Ovary (tissue), 9 donors: ENCODE data around the gene SMAD3. TPM values are rescaled to one million over a fixed set of nuclear protein-coding genes. Genes with fewer than 3 reads are reported as not detected.
A peak's percentile ranks its signal among the peaks of the same experiment; 100 is the strongest.

Experiments
- DNase-seq, 5 donors: peaks; one replicate each; pipeline ENCODE4 v3.0.0-alpha.2; 2019 to 2020
- H3K27ac ChIP-seq, 2 donors: fragments of 200-600 bp; one replicate each; pipeline versions ENCODE4 v1.5.1 to v1.8.0; 2019 to 2022
- H3K27me3 ChIP-seq: fragments of 200-600 bp; one replicate; pipeline ENCODE4 v1.8.0; 2022
- H3K36me3 ChIP-seq: fragments of 200-600 bp; sonication (generic); one replicate; pipeline ENCODE4 v1.5.1; 2019
- H3K4me1 ChIP-seq: one replicate; pipeline ENCODE4 v1.8.1; 2013; ENCODE audit warnings: mild to moderate bottlenecking, moderate library complexity; ENCODE audit not compliant: insufficient read depth
- H3K4me3 ChIP-seq: fragments of 200-600 bp; sonication (generic); one replicate; pipeline ENCODE4 v1.5.1; 2017
- H3K9me3 ChIP-seq, 2 donors: fragments of 200-600 bp in 1 of 2; sonication (generic) in 1 of 2; one replicate each; pipeline versions ENCODE4 v1.5.1 to v1.8.1; 2013 to 2019; ENCODE audit warnings: mild to moderate bottlenecking in 1 of 2, moderate library complexity in 1 of 2
- CTCF ChIP-seq, 3 donors: fragments of 450-650 bp in 2 of 3; fragments of 200-600 bp in 1 of 3; IDR thresholded peaks; one replicate each; pipeline versions ENCODE4 v1.5.1 to v1.8.0; 2016 to 2022; ENCODE audit warnings: antibody characterized with exemption in 3 of 3, mild to moderate bottlenecking in 1 of 3
- EP300 ChIP-seq: sonication (generic); formaldehyde crosslinking; IDR thresholded peaks from one replicate; pipeline ENCODE4 v1.6.1; 2017; ENCODE audit warnings: antibody characterized with exemption
- POLR2A ChIP-seq: fragments of 450-650 bp; IDR thresholded peaks from one replicate; pipeline ENCODE4 v1.6.1; 2017; ENCODE audit warnings: antibody characterized with exemption, mild to moderate bottlenecking, moderate library complexity
- WGBS, 3 donors: extraction: QIAGEN DNeasy Blood & Tissue Kit in 1 of 3; methylation state at CpG; one replicate each; pipeline versions ENCODE4 v1.1.5 to v1.1.7; 2013 to 2017; 5-methylcytosine and 5-hydroxymethylcytosine counted together
- intact Hi-C, 4 donors: fragments of 100-400 bp; cut with DNase I; formaldehyde crosslinking; loops; one replicate each; pipeline versions ENCODE4 v1.11.0 to v1.15.1; 2022 to 2023
- polyA plus RNA-seq, 2 donors: library from polyadenylated mRNA; stranded (reverse); fragments of 200-250 nt in 1 of 2; fragments of 350-450 nt in 1 of 2; fragmentation: Illumina TruSeq in 1 of 2; extraction: RNeasy Lipid Tissue Mini Kit (QIAGEN cat#74804) in 1 of 2; gene quantifications; one replicate each; pipeline ENCODE4 v1.2.3, GENCODE V29; 2013 to 2014
- total RNA-seq, 7 donors: library from RNA; depleted of rRNA in 2 of 7; stranded (reverse); fragments of >200 nt in 2 of 7; fragmentation: NEBNext Ultra II Directional in 3 of 7; extraction: Animal tissue kit (Norgen Biotek cat#: 25700) in 3 of 7; gene quantifications; one replicate each; pipeline versions ENCODE4 v1.1.0 to v1.2.4, GENCODE V29; 2016 to 2023
- donor health status: DM: no; HTN: no; CAD: no; lungs with moderate emphysema.
- donor health status: DM: no; HTN: no; CAD: no.
- donor health status: Bipolar disorder and iron deficiency.
- donor health status: DM: yes; HTN: yes; CAD: no.
- donor health status: DM: no; HTN: no; CAD: no.
- donor health status: DM: yes; HTN: yes; CAD: no.

The SMAD3 gene
- total and polyA plus RNA-seq, 9 donors: 18.7 to 78.6 (median 46.0) TPM

- H3K27me3 ChIP-seq: no peaks in the 10 kb centered on the region
- no peak for TF ChIP-seq EP300
- TF ChIP-seq CTCF (IDR thresholded peaks at IDR 0.05): no peak
- TF ChIP-seq POLR2A: no peak
- H3K9me3 ChIP-seq: no peaks in the 10 kb centered on the region
- H3K36me3 ChIP-seq: no peaks in the 10 kb centered on the region
- H3K4me1 ChIP-seq: peaks cover 10% of the 10 kb centered on the region
- DNase-seq: peak in 1 of 5 donors; percentile 9
- H3K4me3 ChIP-seq: no peak overlapping the region
- 84 to 93% (median 88%) methylated on average over 7 of the region's 7 CpGs for WGBS, 3 donors
- H3K27ac ChIP-seq: no peak overlapping the region
- intact Hi-C loops: loop anchor here in 1 of 4 donors (2.0 kb wide), 1 partner anchor 70 kb away; no protein-coding TSS in a partner anchor
Observed at GRCh38 chr15:67158367-67158766, 93.0 kb downstream of the SMAD3 start.

- Histone ChIP-seq H3K36me3 (no peaks in the 10 kb centered on the region), H3K4me1 (peaks cover 23% of the 10 kb centered on the region), H3K27ac (no peak overlapping the region), H3K9me3 (no peaks in the 10 kb centered on the region), H3K4me3 (no peak overlapping the region), H3K27me3 (no peaks in the 10 kb centered on the region)
- peak in 1 of 5 donors; percentile 4 for DNase-seq
- intact Hi-C loops: loop anchor here in 1 of 4 donors (10.0 kb wide), 1 partner anchor 97 kb away; the partner anchor contains the start of gene SMAD3
- no peak for TF ChIP-seq CTCF (IDR thresholded peaks at IDR 0.05)
- TF ChIP-seq POLR2A: no peak
- TF ChIP-seq EP300: no peak
- WGBS, 3 donors: 89 to 92% (median 92%) methylated on average over 5 of the region's 5 CpGs
Observed at GRCh38 chr15:67161412-67161811, 96.0 kb downstream of the SMAD3 start.

GRCh38 chr15:67161881-67162280 lies 96.5 kb downstream of the SMAD3 start:
- H3K4me3 ChIP-seq: no peak overlapping the region
- peak in 1 of 5 donors; percentile 17 for DNase-seq
- TF ChIP-seq CTCF (IDR thresholded peaks at IDR 0.05): no peak
- TF ChIP-seq POLR2A: no peak
- TF ChIP-seq EP300: no peak
- intact Hi-C loops: loop anchor here in 1 of 4 donors (10.0 kb wide), 1 partner anchor 97 kb away; the partner anchor contains the start of gene SMAD3
- H3K36me3 ChIP-seq: no peaks in the 10 kb centered on the region
- H3K9me3 ChIP-seq: no peaks in the 10 kb centered on the region
- 86 to 93% (median 93%) methylated on average over 4 of the region's 4 CpGs for WGBS, 3 donors
- H3K4me1 ChIP-seq: peaks cover 28% of the 10 kb centered on the region
- no peak overlapping the region for H3K27ac ChIP-seq
- no peaks in the 10 kb centered on the region for H3K27me3 ChIP-seq

- WGBS, 3 donors: 99% methylated on average over 6 of the region's 6 CpGs
- intact Hi-C loops: loop anchor here in 1 of 4 donors (10.0 kb wide), 1 partner anchor 98 kb away; the partner anchor contains the start of gene SMAD3
- Histone ChIP-seq H3K36me3 (no peaks in the 10 kb centered on the region), H3K9me3 (no peaks in the 10 kb centered on the region), H3K27me3 (no peaks in the 10 kb centered on the region), H3K4me1 (peaks cover 36% of the 10 kb centered on the region), H3K4me3 (no peak overlapping the region), H3K27ac (no peak overlapping the region)
- DNase-seq: peak in 2 of 5 donors; percentile 11 to 12
- no peak for TF ChIP-seq CTCF (IDR thresholded peaks at IDR 0.05)
- no peak for TF ChIP-seq POLR2A
- no peak for TF ChIP-seq EP300
Observed at GRCh38 chr15:67163180-67163579, 97.8 kb downstream of the SMAD3 start.
